Activated CD4-positive, alpha-beta T cell treated with anti-CD3 and anti-CD28 coated beads, Interleukin-2, amount 10 ng/mL, durations not matched to agents 24 days and 14 days (primary cell): ENCODE data around the gene DEDD2. TPM values are rescaled to one million over a fixed set of nuclear protein-coding genes. Genes with fewer than 3 reads are reported as not detected.

Experiments used
- DNase-seq: peaks from one replicate; pipeline ENCODE4 v3.0.0; 2022
- H3K27ac Mint-ChIP-seq: one replicate; pipeline ENCODE4 v1.8.0; 2022; ENCODE audit warnings: mild to moderate bottlenecking, mixed read lengths
- H3K27me3 Mint-ChIP-seq: one replicate; pipeline ENCODE4 v1.8.0; 2022; ENCODE audit warnings: mixed read lengths
- H3K36me3 Mint-ChIP-seq: one replicate; pipeline ENCODE4 v1.8.0; 2022; ENCODE audit warnings: low read depth, mild to moderate bottlenecking, mixed read lengths
- H3K4me1 Mint-ChIP-seq: one replicate; pipeline ENCODE4 v1.8.0; 2021; ENCODE audit warnings: mixed read lengths
- H3K4me3 Mint-ChIP-seq: one replicate; pipeline ENCODE4 v1.8.0; 2022; ENCODE audit warnings: mild to moderate bottlenecking, moderate library complexity, mixed read lengths
- H3K9me3 Mint-ChIP-seq: one replicate; pipeline ENCODE4 v1.8.0; 2021; ENCODE audit warnings: mixed read lengths
- intact Hi-C: fragments of 100-400 bp; cut with micrococcal nuclease; formaldehyde crosslinking; loops from one replicate; pipeline ENCODE4 v1.15.1; 2023
- total RNA-seq: library from RNA; stranded (reverse); gene quantifications from 2 replicates; pipeline ENCODE4 v1.2.3, GENCODE V29; 2022

DEDD2 gene
- total RNA-seq, 1 donor from 2014 or later, result 34.8 TPM

- Mint-ChIP-seq H3K27ac (peak overlapping the region; percentile 59), H3K36me3 (peaks cover 64% of the 10 kb centered on the region), H3K9me3 (no peaks in the 10 kb centered on the region), H3K4me1 (peaks cover 80% of the 10 kb centered on the region), H3K4me3 (no peak overlapping the region), H3K27me3 (no peaks in the 10 kb centered on the region)
- DNase-seq, result no peak
- intact Hi-C loops, result no loop called here
Observed at GRCh38 chr19:42203700-42204099, 13.8 kb downstream of the DEDD2 start.

- H3K27me3 Mint-ChIP-seq, result no peaks in the 10 kb centered on the region
- H3K4me1 Mint-ChIP-seq, result peaks cover 75% of the 10 kb centered on the region
- H3K9me3 Mint-ChIP-seq, result no peaks in the 10 kb centered on the region
- peak overlapping the region; percentile 87 for H3K27ac Mint-ChIP-seq
- DNase-seq, result no peak
- peaks cover 58% of the 10 kb centered on the region for H3K36me3 Mint-ChIP-seq
- peak overlapping the region; percentile 85 for H3K4me3 Mint-ChIP-seq
- intact Hi-C loops, result no loop called here
Observed at GRCh38 chr19:42202290-42202880, 15.1 kb downstream of the DEDD2 start.

- peaks cover 64% of the 10 kb centered on the region for H3K36me3 Mint-ChIP-seq
- intact Hi-C loops, result loop anchor here (2.0 kb wide), 1 partner anchor 15 kb away; the partner anchor contains the start of gene DEDD2
Observed at GRCh38 chr19:42201489-42202289, 15.8 kb downstream of the DEDD2 start.

GRCh38 chr19:42200116-42200715, 17.3 kb downstream of the DEDD2 start:
- no peaks in the 10 kb centered on the region for H3K9me3 Mint-ChIP-seq
- H3K4me3 Mint-ChIP-seq, result peak overlapping the region; percentile 80
- DNase-seq, result peak; percentile 70
- no peaks in the 10 kb centered on the region for H3K27me3 Mint-ChIP-seq
- peaks cover 80% of the 10 kb centered on the region for H3K4me1 Mint-ChIP-seq
- H3K36me3 Mint-ChIP-seq, result peaks cover 63% of the 10 kb centered on the region
- peak overlapping the region; percentile 87 for H3K27ac Mint-ChIP-seq
- intact Hi-C loops, result loop anchor here (2.0 kb wide), 1 partner anchor 17 kb away; the partner anchor contains the start of gene DEDD2

More at GRCh38 chr19:42201489-42202289, 15.8 kb downstream of the DEDD2 start:
- Mint-ChIP-seq H3K27ac (peak overlapping the region; percentile 87), H3K27me3 (no peaks in the 10 kb centered on the region), H3K4me3 (peak overlapping the region; percentile 85), H3K4me1 (peaks cover 79% of the 10 kb centered on the region), H3K9me3 (no peaks in the 10 kb centered on the region)
- DNase-seq, result peak; percentile 88

- intact Hi-C loops, result loop anchor here (1.0 to 2.0 kb wide), 5 partner anchors 15 to 126 kb away; partner anchors contain the start of genes DEDD2, MEGF8 and ZNF526
- Mint-ChIP-seq H3K27ac (peak overlapping the region; percentile 87), H3K9me3 (no peaks in the 10 kb centered on the region), H3K4me3 (peak overlapping the region; percentile 80), H3K4me1 (peaks cover 76% of the 10 kb centered on the region), H3K27me3 (no peaks in the 10 kb centered on the region), H3K36me3 (peaks cover 57% of the 10 kb centered on the region)
- peak; percentile 93 for DNase-seq
Observed at GRCh38 chr19:42199440-42200115, 17.9 kb downstream of the DEDD2 start.

- Mint-ChIP-seq H3K27ac (peak overlapping the region; percentile 87), H3K4me1 (peaks cover 73% of the 10 kb centered on the region), H3K27me3 (no peaks in the 10 kb centered on the region), H3K36me3 (peaks cover 54% of the 10 kb centered on the region), H3K9me3 (peaks cover 4% of the 10 kb centered on the region), H3K4me3 (peak overlapping the region; percentile 80)
- peak; percentile 94 for DNase-seq
- intact Hi-C loops, result loop anchor here (1.0 to 2.0 kb wide), 4 partner anchors 14 to 126 kb away; partner anchors contain the start of genes MEGF8 and ZNF526
Observed at GRCh38 chr19:42198676-42199439, 18.6 kb downstream of the DEDD2 start.

GRCh38 chr19:42197375-42197817, 20.1 kb downstream of the DEDD2 start:
- peaks cover 7% of the 10 kb centered on the region for H3K9me3 Mint-ChIP-seq
- no peaks in the 10 kb centered on the region for H3K27me3 Mint-ChIP-seq
- H3K4me1 Mint-ChIP-seq, result peaks cover 62% of the 10 kb centered on the region
- DNase-seq, result peak; percentile 76
- H3K36me3 Mint-ChIP-seq, result peaks cover 54% of the 10 kb centered on the region
- H3K27ac Mint-ChIP-seq, result peak overlapping the region; percentile 30
- intact Hi-C loops, result no loop called here
- H3K4me3 Mint-ChIP-seq, result peak overlapping the region; percentile 47

- Mint-ChIP-seq H3K27ac (peak overlapping the region; percentile 34), H3K4me1 (peaks cover 60% of the 10 kb centered on the region), H3K9me3 (peaks cover 7% of the 10 kb centered on the region), H3K4me3 (no peak overlapping the region), H3K27me3 (no peaks in the 10 kb centered on the region), H3K36me3 (peaks cover 47% of the 10 kb centered on the region)
- intact Hi-C loops, result no loop called here
- DNase-seq, result no peak
Observed at GRCh38 chr19:42196011-42197001, 21.2 kb downstream of the DEDD2 start.

- intact Hi-C loops, result no loop called here
- H3K27me3 Mint-ChIP-seq, result no peaks in the 10 kb centered on the region
- peaks cover 43% of the 10 kb centered on the region for H3K4me1 Mint-ChIP-seq
Observed at GRCh38 chr19:42193706-42194105, 23.8 kb downstream of the DEDD2 start.

GRCh38 chr19:42193294-42193693, 24.2 kb downstream of the DEDD2 start:
- intact Hi-C loops, result no loop called here

More at GRCh38 chr19:42193706-42194105, 23.8 kb downstream of the DEDD2 start:
- H3K27ac Mint-ChIP-seq, result no peak overlapping the region
- H3K36me3 Mint-ChIP-seq, result peaks cover 36% of the 10 kb centered on the region
- peaks cover 7% of the 10 kb centered on the region for H3K9me3 Mint-ChIP-seq
- H3K4me3 Mint-ChIP-seq, result no peak overlapping the region
- DNase-seq, result no peak

GRCh38 chr19:42191855-42192254, 25.6 kb downstream of the DEDD2 start:
- H3K27ac Mint-ChIP-seq, result no peak overlapping the region
- no peaks in the 10 kb centered on the region for H3K27me3 Mint-ChIP-seq
- H3K4me3 Mint-ChIP-seq, result no peak overlapping the region
- no peak for DNase-seq
- peaks cover 7% of the 10 kb centered on the region for H3K9me3 Mint-ChIP-seq
- H3K4me1 Mint-ChIP-seq, result peaks cover 36% of the 10 kb centered on the region
- intact Hi-C loops, result no loop called here
- peaks cover 26% of the 10 kb centered on the region for H3K36me3 Mint-ChIP-seq

More at GRCh38 chr19:42193294-42193693, 24.2 kb downstream of the DEDD2 start:
- no peak for DNase-seq
- peaks cover 41% of the 10 kb centered on the region for H3K4me1 Mint-ChIP-seq
- no peaks in the 10 kb centered on the region for H3K27me3 Mint-ChIP-seq
- H3K9me3 Mint-ChIP-seq, result peaks cover 7% of the 10 kb centered on the region
- no peak overlapping the region for H3K4me3 Mint-ChIP-seq
- no peak overlapping the region for H3K27ac Mint-ChIP-seq
- peaks cover 33% of the 10 kb centered on the region for H3K36me3 Mint-ChIP-seq

- Mint-ChIP-seq H3K4me1 (peaks cover 36% of the 10 kb centered on the region), H3K36me3 (peaks cover 21% of the 10 kb centered on the region), H3K27ac (peak overlapping the region; percentile 46), H3K27me3 (no peaks in the 10 kb centered on the region), H3K9me3 (peaks cover 7% of the 10 kb centered on the region), H3K4me3 (no peak overlapping the region)
- intact Hi-C loops, result no loop called here
- DNase-seq, result no peak
Observed at GRCh38 chr19:42191330-42191729, 26.1 kb downstream of the DEDD2 start.
